GDM1 (cell line): ENCODE results near the gene PAX5.

Source experiments
- DNase-seq: peaks from one replicate; lab custom pipeline; 2025; lab: John Stamatoyannopoulos, UW

Gene PAX5

GRCh38 chr9:37037503-37038301 is 3.6 kb upstream of the PAX5 start:
- DNase-seq = no peak

GRCh38 chr9:37036776-37037502 is 2.9 kb upstream of the PAX5 start:
- DNase-seq = no peak

GRCh38 chr9:37036371-37036775 is 2.3 kb upstream of the PAX5 start:
- DNase-seq = no peak

- DNase-seq = no peak
Measured at GRCh38 chr9:37035648-37036370, 1.7 kb upstream of the PAX5 start.

- DNase-seq = no peak
Measured at GRCh38 chr9:37034938-37035647, 1.0 kb upstream of the PAX5 start.

GRCh38 chr9:37034305-37034937 is 353 bp upstream of the PAX5 start:
- DNase-seq = peak; percentile 67

- no peak for DNase-seq
Measured at GRCh38 chr9:37033141-37033540, 927 bp downstream of the PAX5 start.

- no peak for DNase-seq
Measured at GRCh38 chr9:37032713-37033112, 1.4 kb downstream of the PAX5 start.

GRCh38 chr9:37031902-37032301 is 2.2 kb downstream of the PAX5 start:
- no peak for DNase-seq

GRCh38 chr9:37031081-37031480 is 3.0 kb downstream of the PAX5 start:
- no peak for DNase-seq

- DNase-seq = peak; percentile 8
Measured at GRCh38 chr9:37030611-37030939, 3.5 kb downstream of the PAX5 start.

GRCh38 chr9:37029776-37030610 is 4.1 kb downstream of the PAX5 start:
- DNase-seq = no peak

- DNase-seq = no peak
Measured at GRCh38 chr9:37029304-37029775, 4.7 kb downstream of the PAX5 start.

- no peak for DNase-seq
Measured at GRCh38 chr9:37028420-37029031, 5.5 kb downstream of the PAX5 start.

GRCh38 chr9:37027582-37028419 is 6.3 kb downstream of the PAX5 start:
- DNase-seq = peak; percentile 96

GRCh38 chr9:37026931-37027581 is 7.0 kb downstream of the PAX5 start:
- DNase-seq = no peak

GRCh38 chr9:37026113-37026930 is 7.7 kb downstream of the PAX5 start:
- no peak for DNase-seq

- DNase-seq = no peak
Measured at GRCh38 chr9:37025823-37026112, 8.3 kb downstream of the PAX5 start.
